HepG2 (cell line): ENCODE results near the gene PCNX4. TPM values are rescaled to one million over a fixed set of nuclear protein-coding genes. Genes with fewer than 3 reads are reported as not detected.

ENCODE experiments used
- ATAC-seq: fragments of 200-7000 bp; cut with Tn5 transposase; 3 replicates; pipeline ENCODE4 v1.9.1; 2020; ENCODE audit warnings: mild to moderate bottlenecking, moderate library complexity
- BruUV-seq: library from RNA; stranded (reverse); fragments of 400-500 nt; replicated peaks from 2 replicates; lab custom pipeline; 2021; lab: Mats Ljungman, UMichigan
- CTCF ChIA-PET: fragments of 300-600 bp; formaldehyde crosslinking; extraction: SDS; loops from one replicate; lab custom pipeline; 2021; ENCODE audit warnings: low total read pairs, inconsistent platforms, low intra/inter-chr PET ratio; lab: Yijun Ruan, JAX
- POLR2A ChIA-PET: fragments of 350-600 bp; sonication (Branson Sonifier 250); formaldehyde crosslinking; loops from one replicate; lab custom pipeline; 2020; ENCODE audit warnings: antibody characterized with exemption, inconsistent platforms; lab: Yijun Ruan, JAX
- DNase-seq: peaks from one replicate; pipeline ENCODE4 v3.0.0-alpha.2; 2015; ENCODE audit warnings: low spot score
- FAIRE-seq: peaks from 3 replicates; lab custom pipeline; 2011; peaks lifted over from hg19 to GRCh38; lab: Jason Lieb, UNC
- H2AFZ ChIP-seq: one replicate; pipeline ENCODE4 v1.6.1; 2011; ENCODE audit warnings: low read length, inconsistent platforms
- H3K27ac ChIP-seq: fragments of 300-600 bp; 3 replicates; pipeline ENCODE4 v1.8.0; 2011; ENCODE audit warnings: mixed run types, mild to moderate bottlenecking, mixed read lengths, low read length, inconsistent platforms; ENCODE audit not compliant: insufficient read depth; ENCODE audit errors: extremely low read length
- H3K27me3 ChIP-seq, 2 experiments: fragments of 200-600 bp in 1 of 2; 2 replicates in 1 of 2; 3 replicates in 1 of 2; pipeline versions ENCODE4 v1.6.0 to v1.8.0; 2011; ENCODE audit warnings: low read length in 2 of 2, mild to moderate bottlenecking in 2 of 2, moderate library complexity in 2 of 2, inconsistent platforms in 1 of 2; ENCODE audit not compliant: insufficient read depth in 2 of 2, control insufficient read depth in 1 of 2
- H3K36me3 ChIP-seq, 2 experiments: fragments of 200-600 bp in 1 of 2; replicated peaks in 1 of 2; 2 replicates in 1 of 2; 3 replicates in 1 of 2; pipeline versions ENCODE4 v1.5.1 to v1.8.0; 2011; ENCODE audit warnings: low read length in 2 of 2, inconsistent platforms in 1 of 2; ENCODE audit not compliant: insufficient read depth in 2 of 2, control insufficient read depth in 1 of 2
- H3K4me1 ChIP-seq: 2 replicates; pipeline ENCODE4 v1.5.1; 2012; ENCODE audit warnings: low read length, inconsistent platforms; ENCODE audit not compliant: insufficient read depth
- H3K4me2 ChIP-seq: 2 replicates; pipeline ENCODE4 v1.6.0; 2011; ENCODE audit warnings: low read depth, low read length, inconsistent platforms
- H3K4me3 ChIP-seq, 3 experiments: fragments of 200-600 bp in 1 of 3; sonication (generic), shearing (Covaris generic) in 1 of 3; replicated peaks in 1 of 3; 2 replicates each; pipeline ENCODE4 v1.5.1; 2011 to 2016; ENCODE audit warnings: low read length in 3 of 3, inconsistent platforms in 2 of 3, low read depth in 2 of 3, mild to moderate bottlenecking in 2 of 3, control low read depth in 1 of 3, mixed read lengths in 1 of 3; ENCODE audit not compliant: insufficient read depth in 1 of 3
- H3K79me2 ChIP-seq: one replicate; pipeline ENCODE4 v1.6.1; 2011; ENCODE audit warnings: low read length, inconsistent platforms; ENCODE audit not compliant: insufficient read depth
- H3K9ac ChIP-seq: 2 replicates; pipeline ENCODE4 v1.6.0; 2011; ENCODE audit warnings: mild to moderate bottlenecking, low read depth, low read length, inconsistent platforms; ENCODE audit not compliant: insufficient read depth
- H3K9me3 ChIP-seq: 2 replicates; pipeline ENCODE4 v1.5.1; 2012; ENCODE audit warnings: mild to moderate bottlenecking, low read length
- H4K20me1 ChIP-seq: 2 replicates; pipeline ENCODE4 v1.6.0; 2011; ENCODE audit warnings: inconsistent platforms, mild to moderate bottlenecking, low read length, moderate library complexity; ENCODE audit not compliant: insufficient read depth
- FOSL2 ChIP-seq: sonication (generic); formaldehyde crosslinking; IDR thresholded peaks from 2 replicates; pipeline ENCODE4 v1.4.0; 2020; ENCODE audit warnings: missing genetic modification reagents
- FOXA3 ChIP-seq: IDR thresholded peaks from 2 replicates; pipeline ENCODE4 v1.6.1; 2016; ENCODE audit warnings: missing genetic modification reagents, missing compliant biosample characterization
- PRMT3 ChIP-seq: sonication (generic); formaldehyde crosslinking; IDR thresholded peaks from 2 replicates; pipeline ENCODE4 v1.8.1; 2022; ENCODE audit warnings: low read depth, mild to moderate bottlenecking, moderate library complexity, missing genetic modification reagents, borderline replicate concordance
- REL ChIP-seq: sonication (generic); formaldehyde crosslinking; conservative IDR thresholded peaks from 2 replicates; pipeline ENCODE4 v1.8.0; 2022; ENCODE audit warnings: mild to moderate bottlenecking, missing genetic modification reagents, moderate library complexity
- SIX1 ChIP-seq: sonication (generic); formaldehyde crosslinking; IDR thresholded peaks from 2 replicates; pipeline ENCODE4 v1.4.0; 2020; ENCODE audit warnings: missing genetic modification reagents, borderline replicate concordance
- ZC3H4 ChIP-seq: sonication (generic); formaldehyde crosslinking; IDR thresholded peaks from 2 replicates; pipeline ENCODE4 v1.4.0; 2020; ENCODE audit warnings: missing genetic modification reagents, borderline replicate concordance
- WGBS: methylation state at CpG from one replicate; pipeline ENCODE4 v1.1.6; 2017; ENCODE audit warnings: low lambda C conversion rate; 5-methylcytosine and 5-hydroxymethylcytosine counted together
- in situ Hi-C: cut with HindIII; loops from 2 replicates; pipeline ENCODE4 v1.10.0; 2017; ENCODE audit warnings: low pct_unique_long_range_greater_than_20kb; ENCODE audit not compliant: extremely low pct_ligation_motif_present
- intact Hi-C: fragments of 100-400 bp; cut with micrococcal nuclease; formaldehyde crosslinking; loops from one replicate; pipeline ENCODE4 v1.10.0; 2022; ENCODE audit not compliant: unreplicated experiment
- polyA plus RNA-seq, 8 experiments: library from polyadenylated mRNA; depleted of rRNA in 3 of 8; stranded (reverse) in 7 of 8; unstranded in 1 of 8; fragments of >200 nt; fragmentation: Illumina TruSeq in 4 of 8; extraction: Trizol in 4 of 8; gene quantifications; 2 replicates each; pipeline versions ENCODE4 v1.2.1 to v1.2.3, GENCODE V29; 2011 to 2016; ENCODE audit warnings: low read depth in 4 of 8, missing spikeins in 1 of 8, mixed read lengths in 1 of 8; ENCODE audit not compliant: insufficient read depth in 1 of 8
- total RNA-seq, 5 experiments: library from RNA; depleted of rRNA; stranded (reverse); fragments of >200 nt; fragmentation: Illumina TruSeq; extraction: Trizol; gene quantifications; 2 replicates each; pipeline ENCODE4 v1.2.3, GENCODE V29; 2016; ENCODE audit warnings: low read depth in 1 of 5
- TF ChIP-seq, protein P1 (sequence below): sonication (generic); formaldehyde crosslinking; IDR thresholded peaks from 2 replicates; pipeline ENCODE4 v1.4.0; 2020; ENCODE audit warnings: mild to moderate bottlenecking, missing genetic modification reagents

The PCNX4 gene
- total and polyA plus RNA-seq, 2 of the 13 experiments (the other 11 are each of a cell fraction or from before 2014, with no cell fraction given) = 28.6 to 43.0 TPM

DNA sequence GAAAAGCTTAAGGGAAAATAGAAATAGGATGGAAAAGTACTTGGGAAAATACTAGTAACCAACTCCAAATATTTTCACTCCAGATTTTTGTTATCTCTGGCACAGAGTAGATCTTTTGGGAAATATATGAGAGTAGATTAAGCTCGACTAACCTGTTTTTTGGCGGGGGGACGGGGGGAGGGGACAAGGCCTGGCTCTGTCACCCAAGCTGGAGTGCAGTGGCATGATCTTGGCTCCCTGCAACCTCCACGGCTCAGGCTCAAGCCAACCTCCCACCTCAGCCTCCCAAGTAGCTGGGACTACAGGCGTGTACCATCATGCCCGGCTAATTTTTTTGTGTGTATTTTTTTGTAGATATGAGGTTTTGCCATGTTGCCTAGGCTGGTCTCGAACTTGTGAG is 68.7 kb downstream of the PCNX4 start:
- no peaks in the 10 kb centered on the region for H4K20me1 ChIP-seq
- no peaks in the 10 kb centered on the region for H3K36me3 ChIP-seq
- H3K27ac ChIP-seq = no peak overlapping the region
- H3K4me1 ChIP-seq = peaks cover 17% of the 10 kb centered on the region
- H3K9me3 ChIP-seq = no peaks in the 10 kb centered on the region
- CTCF ChIA-PET = no interaction called here
- in situ Hi-C loops (no loop called here), intact Hi-C loops (no loop called here)
- ATAC-seq (no peak), FAIRE-seq (no peak), DNase-seq (no peak)
- H3K27me3 ChIP-seq = no peaks in the 10 kb centered on the region; a peak in 1 of 5 replicates
- no peak overlapping the region for H3K9ac ChIP-seq
- no peak overlapping the region for H3K4me2 ChIP-seq
- no TSS peak for BruUV-seq
- H3K4me3 ChIP-seq = no peak overlapping the region
- 95% methylated on average over 7 of the region's 7 CpGs for WGBS
- POLR2A ChIA-PET = no interaction called here
- no peak for TF ChIP-seq ZC3H4
- TF ChIP-seq PRMT3 (CRISPR knock-in tag) = no peak
- TF ChIP-seq FOXA3 = no peak
- no peaks in the 10 kb centered on the region for H3K79me2 ChIP-seq
- no peak overlapping the region for H2AFZ ChIP-seq

DNA sequence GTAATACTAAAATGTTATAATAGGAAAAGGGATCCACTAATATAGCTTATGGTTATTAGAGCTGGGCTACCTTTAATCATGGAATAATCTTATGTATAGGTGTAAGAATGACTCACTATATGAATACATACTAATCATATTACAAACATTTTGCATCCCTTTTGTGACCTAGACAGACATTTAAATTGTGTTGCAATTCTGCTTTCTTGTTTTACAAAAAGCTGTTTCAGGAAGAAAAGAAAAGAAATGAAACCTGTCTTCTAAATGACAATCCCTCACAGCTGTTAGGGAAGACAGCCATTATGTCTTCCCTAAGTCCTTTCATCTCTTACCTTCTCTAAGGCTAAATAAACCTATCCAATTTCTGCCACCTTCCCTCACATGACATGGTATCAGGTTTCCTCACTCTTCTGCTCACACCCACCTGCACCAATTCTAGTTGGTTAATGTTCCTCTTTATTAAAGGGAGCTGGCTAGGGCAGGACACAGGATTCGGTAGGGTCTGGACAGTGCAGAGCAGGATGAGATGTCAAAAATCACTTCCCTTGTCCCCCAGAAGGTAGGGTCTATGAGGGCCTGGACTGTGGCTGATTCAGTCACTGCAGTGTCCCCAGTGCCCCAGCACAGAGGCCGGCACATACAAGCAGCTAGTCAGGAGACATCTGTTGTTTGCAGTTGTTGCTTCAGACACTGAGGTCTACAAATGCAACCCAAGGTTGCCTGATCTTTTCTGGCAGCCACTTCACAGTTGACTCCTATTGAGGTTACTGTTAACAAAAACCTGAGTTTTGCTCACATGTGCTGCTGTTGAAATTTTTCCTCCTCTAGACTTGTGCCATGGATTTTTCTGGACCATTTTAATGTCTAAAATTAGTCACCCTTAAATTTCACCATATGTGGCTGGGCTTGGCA is 69.7 kb downstream of the PCNX4 start:
- no peaks in the 10 kb centered on the region; a peak in 1 of 5 replicates for H3K27me3 ChIP-seq
- H3K4me3 ChIP-seq = no peak overlapping the region
- no peaks in the 10 kb centered on the region for H3K9me3 ChIP-seq
- FAIRE-seq = no peak
- peak; percentile 38 for DNase-seq
- CTCF ChIA-PET = no interaction called here
- no peak for TF ChIP-seq FOSL2 (CRISPR knock-in tag)
- TF ChIP-seq SIX1 (CRISPR knock-in tag) = 0 out of 2 replicates have a peak, but pooled peaks have one; percentile 40
- TF ChIP-seq, protein P1, sequence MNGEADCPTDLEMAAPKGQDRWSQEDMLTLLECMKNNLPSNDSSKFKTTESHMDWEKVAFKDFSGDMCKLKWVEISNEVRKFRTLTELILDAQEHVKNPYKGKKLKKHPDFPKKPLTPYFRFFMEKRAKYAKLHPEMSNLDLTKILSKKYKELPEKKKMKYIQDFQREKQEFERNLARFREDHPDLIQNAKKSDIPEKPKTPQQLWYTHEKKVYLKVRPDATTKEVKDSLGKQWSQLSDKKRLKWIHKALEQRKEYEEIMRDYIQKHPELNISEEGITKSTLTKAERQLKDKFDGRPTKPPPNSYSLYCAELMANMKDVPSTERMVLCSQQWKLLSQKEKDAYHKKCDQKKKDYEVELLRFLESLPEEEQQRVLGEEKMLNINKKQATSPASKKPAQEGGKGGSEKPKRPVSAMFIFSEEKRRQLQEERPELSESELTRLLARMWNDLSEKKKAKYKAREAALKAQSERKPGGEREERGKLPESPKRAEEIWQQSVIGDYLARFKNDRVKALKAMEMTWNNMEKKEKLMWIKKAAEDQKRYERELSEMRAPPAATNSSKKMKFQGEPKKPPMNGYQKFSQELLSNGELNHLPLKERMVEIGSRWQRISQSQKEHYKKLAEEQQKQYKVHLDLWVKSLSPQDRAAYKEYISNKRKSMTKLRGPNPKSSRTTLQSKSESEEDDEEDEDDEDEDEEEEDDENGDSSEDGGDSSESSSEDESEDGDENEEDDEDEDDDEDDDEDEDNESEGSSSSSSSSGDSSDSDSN (CRISPR knock-in tag) = no peak
- no peak for TF ChIP-seq REL
- H4K20me1 ChIP-seq = no peaks in the 10 kb centered on the region
- in situ Hi-C loops = no loop called here
- no peak overlapping the region for H2AFZ ChIP-seq
- 44% methylated on average over 1 of the region's 2 CpGs for whole genome bisulfite sequencing
- no peak overlapping the region for H3K4me2 ChIP-seq
- peaks cover 24% of the 10 kb centered on the region for H3K4me1 ChIP-seq
- no peaks in the 10 kb centered on the region for H3K36me3 ChIP-seq
- no peak overlapping the region for H3K9ac ChIP-seq
- ATAC-seq = peak; percentile 10; the same call in 2 of the 3 replicates
- intact Hi-C loops = no loop called here
- no peak overlapping the region for H3K27ac ChIP-seq
- POLR2A ChIA-PET = interaction anchor here (1.1 kb wide), 1 partner anchor 69 kb away, joined by 3 read pairs; the partner anchor contains the start of gene PCNX4
- no peaks in the 10 kb centered on the region for H3K79me2 ChIP-seq
- BruUV-seq = no TSS peak
